Stimulated activated CD4-positive, alpha-beta T cell treated with anti-CD3 and anti-CD28 coated beads, Interleukin-1b, Interleukin-23, amount 100 ng/mL, for 24 hours (primary cell): ENCODE measurements around the gene SWI5.

Experiments used
- DNase-seq, 4 experiments: peaks; one replicate each; pipeline ENCODE4 v3.0.0-alpha.2; 2020; ENCODE audit warnings: low read depth in 4 of 4, low spot score in 1 of 4

The SWI5 gene

GRCh38 chr9:128251732-128252100 is 24.4 kb upstream of the SWI5 start:
- no peak for DNase-seq

- no peak for DNase-seq
These were observed 23.5 kb upstream of the SWI5 start for GRCh38 chr9:128252317-128253139.

GRCh38 chr9:128253140-128253990 is 22.7 kb upstream of the SWI5 start:
- DNase-seq: no peak

GRCh38 chr9:128253991-128254346 is 22.1 kb upstream of the SWI5 start:
- DNase-seq: no peak

- DNase-seq: no peak
These were observed 21.7 kb upstream of the SWI5 start for GRCh38 chr9:128254362-128254761.

GRCh38 chr9:128254855-128255759 is 21.0 kb upstream of the SWI5 start:
- peak in 2 of 4 experiments; percentile 29 to 30 for DNase-seq

GRCh38 chr9:128257086-128257825 is 18.8 kb upstream of the SWI5 start:
- DNase-seq: no peak

GRCh38 chr9:128257907-128258306 is 18.2 kb upstream of the SWI5 start:
- DNase-seq: no peak

- DNase-seq: no peak
These were observed 17.8 kb upstream of the SWI5 start for GRCh38 chr9:128258326-128258725.

GRCh38 chr9:128259156-128259555 is 16.9 kb upstream of the SWI5 start:
- no peak for DNase-seq

GRCh38 chr9:128260340-128260739 is 15.7 kb upstream of the SWI5 start:
- no peak for DNase-seq

GRCh38 chr9:128262687-128263086 is 13.4 kb upstream of the SWI5 start:
- no peak for DNase-seq

GRCh38 chr9:128265348-128265847 is 10.7 kb upstream of the SWI5 start:
- DNase-seq: no peak

GRCh38 chr9:128266868-128267590 is 9.0 kb upstream of the SWI5 start:
- no peak for DNase-seq

- DNase-seq: no peak
These were observed 5.0 kb upstream of the SWI5 start for GRCh38 chr9:128271112-128271511.

- no peak for DNase-seq
These were observed 4.6 kb upstream of the SWI5 start for GRCh38 chr9:128271512-128271911.

GRCh38 chr9:128274245-128274644 is 1.8 kb upstream of the SWI5 start:
- DNase-seq: no peak

- peak in 1 of 4 experiments; percentile 29 for DNase-seq
These were observed 673 bp upstream of the SWI5 start, which contains the start of gene GOLGA2 for GRCh38 chr9:128275198-128276007. Gene GOLGA2 (minus strand): TSS chr9:128276007. CDS start chr9:128275976, 31 bp downstream.
